ENCODE measurements around the gene CX3CR1.

CX3CR1 gene

DNA sequence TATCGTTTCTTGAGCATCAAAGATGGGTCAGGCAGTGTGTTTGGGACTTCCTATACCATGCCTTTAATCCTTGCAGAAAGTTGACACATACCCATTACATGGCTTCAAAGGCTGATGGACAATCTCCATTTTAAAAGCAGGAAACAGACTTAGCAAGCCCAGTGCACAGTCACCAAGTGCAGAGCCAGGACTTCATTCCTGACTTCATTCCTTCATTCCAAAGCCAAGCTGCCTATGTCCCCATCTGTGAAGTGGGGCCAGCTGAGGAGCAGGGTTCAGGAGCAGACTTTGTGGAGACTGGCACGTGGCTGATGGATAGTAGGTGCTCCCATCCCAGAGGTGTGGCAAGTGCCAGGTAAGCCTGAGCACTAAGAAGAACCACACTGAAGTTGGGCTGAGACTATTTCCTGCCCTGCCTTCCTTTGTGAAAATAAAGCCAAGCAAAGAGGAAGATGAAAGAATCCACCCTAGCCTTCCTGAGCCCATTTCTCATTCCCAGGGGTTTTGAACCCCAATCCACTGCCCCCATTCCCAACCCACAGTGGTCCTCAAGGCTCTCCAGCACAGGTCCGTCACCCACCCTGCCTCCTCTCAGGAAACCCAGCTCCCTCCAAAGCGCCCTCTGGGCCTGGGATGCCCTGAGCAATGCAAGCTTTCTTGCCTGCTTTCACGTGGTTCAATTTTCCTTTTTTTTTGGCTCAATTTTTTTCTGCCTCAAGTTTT lies 1.8 kb downstream of the CX3CR1 start:
- TF ChIP-seq, protein P1, sequence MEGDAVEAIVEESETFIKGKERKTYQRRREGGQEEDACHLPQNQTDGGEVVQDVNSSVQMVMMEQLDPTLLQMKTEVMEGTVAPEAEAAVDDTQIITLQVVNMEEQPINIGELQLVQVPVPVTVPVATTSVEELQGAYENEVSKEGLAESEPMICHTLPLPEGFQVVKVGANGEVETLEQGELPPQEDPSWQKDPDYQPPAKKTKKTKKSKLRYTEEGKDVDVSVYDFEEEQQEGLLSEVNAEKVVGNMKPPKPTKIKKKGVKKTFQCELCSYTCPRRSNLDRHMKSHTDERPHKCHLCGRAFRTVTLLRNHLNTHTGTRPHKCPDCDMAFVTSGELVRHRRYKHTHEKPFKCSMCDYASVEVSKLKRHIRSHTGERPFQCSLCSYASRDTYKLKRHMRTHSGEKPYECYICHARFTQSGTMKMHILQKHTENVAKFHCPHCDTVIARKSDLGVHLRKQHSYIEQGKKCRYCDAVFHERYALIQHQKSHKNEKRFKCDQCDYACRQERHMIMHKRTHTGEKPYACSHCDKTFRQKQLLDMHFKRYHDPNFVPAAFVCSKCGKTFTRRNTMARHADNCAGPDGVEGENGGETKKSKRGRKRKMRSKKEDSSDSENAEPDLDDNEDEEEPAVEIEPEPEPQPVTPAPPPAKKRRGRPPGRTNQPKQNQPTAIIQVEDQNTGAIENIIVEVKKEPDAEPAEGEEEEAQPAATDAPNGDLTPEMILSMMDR (IDR thresholded peaks at IDR 0.05; ENCODE audit: control insufficient read depth, insufficient read depth, low read depth, low read length, missing control alignments): no peak
- no peak overlapping the region for H3K4me3 ChIP-seq (ENCODE audit: control insufficient read depth, low read depth, low read length)
- no peak for DNase-seq (ENCODE audit: low read depth)

DNA sequence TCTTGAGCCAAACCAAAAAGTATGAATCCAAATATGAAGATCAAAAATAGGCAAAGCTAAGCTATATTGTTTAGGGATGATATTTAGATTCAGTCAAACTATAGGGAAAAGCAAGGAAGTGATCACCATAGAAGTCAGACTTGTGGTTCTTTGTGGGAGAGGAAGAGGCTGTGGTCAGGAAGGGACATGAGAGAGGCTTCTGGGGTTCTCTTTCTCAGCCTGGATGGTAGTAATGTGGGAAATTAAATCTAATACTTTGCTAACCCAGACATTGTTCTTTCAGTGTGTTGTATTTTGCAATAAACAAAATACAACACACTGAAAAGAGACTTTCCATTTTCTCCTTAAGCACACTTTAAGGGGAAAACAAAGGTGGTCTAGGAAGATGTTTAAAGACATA lies 3.1 kb downstream of the CX3CR1 start:
- TF ChIP-seq, protein P1 (IDR thresholded peaks at IDR 0.05; ENCODE audit: control insufficient read depth, insufficient read depth, low read depth, low read length, missing control alignments): no peak
- DNase-seq (ENCODE audit: low read depth): no peak
- no peak overlapping the region for H3K4me3 ChIP-seq (ENCODE audit: control insufficient read depth, low read depth, low read length)

DNA sequence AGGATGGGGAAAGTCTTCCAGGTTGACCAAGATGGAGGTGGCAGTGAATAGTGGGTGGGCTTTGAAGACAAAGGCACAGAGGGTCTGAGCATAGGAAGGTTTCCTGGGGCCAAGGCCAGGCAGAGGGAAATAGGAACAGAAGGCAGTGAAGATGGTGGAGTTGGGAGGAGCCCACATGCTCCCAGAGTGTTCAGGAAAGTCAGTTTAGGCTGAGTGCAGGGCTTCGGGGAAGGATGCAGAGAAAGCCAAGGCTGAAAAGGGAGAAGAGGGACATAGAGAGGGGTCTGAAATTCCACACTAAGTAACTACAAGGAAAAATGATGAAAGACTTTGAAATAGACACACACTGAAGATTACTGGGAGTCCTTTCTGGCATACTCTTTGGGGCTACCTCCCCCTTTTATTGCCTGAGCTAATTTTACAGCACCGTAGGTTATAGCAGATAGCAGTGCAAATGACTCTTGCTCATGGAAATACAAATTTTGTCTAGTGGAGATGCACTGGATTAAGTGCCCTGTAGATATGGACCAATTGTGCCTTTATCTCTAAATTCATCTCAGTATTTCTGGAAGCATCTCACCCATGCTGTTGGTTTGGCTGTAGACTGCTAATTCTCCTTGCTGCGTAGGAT lies 3.8 kb downstream of the CX3CR1 start:
- DNase-seq (ENCODE audit: low read depth): no peak
- no peak overlapping the region for H3K4me3 ChIP-seq (ENCODE audit: control insufficient read depth, low read depth, low read length)
- TF ChIP-seq, protein P1 (IDR thresholded peaks at IDR 0.05; ENCODE audit: control insufficient read depth, insufficient read depth, low read depth, low read length, missing control alignments): no peak

DNA sequence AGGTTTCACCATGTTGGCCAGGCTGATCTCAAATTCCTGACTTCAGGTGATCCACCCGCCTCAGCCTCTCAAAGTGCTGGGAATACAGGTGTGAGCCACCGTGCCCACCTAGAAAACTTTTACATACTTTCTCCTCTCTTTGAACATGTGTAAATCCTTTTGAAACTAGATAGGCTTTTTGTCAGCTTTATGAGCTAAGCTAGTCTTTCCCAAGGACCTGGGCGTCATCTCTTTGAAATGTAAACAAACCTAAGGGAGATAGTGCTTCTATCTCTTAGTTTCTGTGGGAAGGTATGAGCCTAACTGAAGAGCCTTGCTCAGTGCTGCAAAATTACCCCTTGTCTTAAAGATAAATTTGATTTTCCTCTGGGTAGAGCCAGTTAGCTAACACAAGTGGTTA lies 4.8 kb downstream of the CX3CR1 start:
- DNase-seq (ENCODE audit: low read depth): no peak
- TF ChIP-seq, protein P1 (IDR thresholded peaks at IDR 0.05; ENCODE audit: control insufficient read depth, insufficient read depth, low read depth, low read length, missing control alignments): no peak
- no peak overlapping the region for H3K4me3 ChIP-seq (ENCODE audit: control insufficient read depth, low read depth, low read length)

DNA sequence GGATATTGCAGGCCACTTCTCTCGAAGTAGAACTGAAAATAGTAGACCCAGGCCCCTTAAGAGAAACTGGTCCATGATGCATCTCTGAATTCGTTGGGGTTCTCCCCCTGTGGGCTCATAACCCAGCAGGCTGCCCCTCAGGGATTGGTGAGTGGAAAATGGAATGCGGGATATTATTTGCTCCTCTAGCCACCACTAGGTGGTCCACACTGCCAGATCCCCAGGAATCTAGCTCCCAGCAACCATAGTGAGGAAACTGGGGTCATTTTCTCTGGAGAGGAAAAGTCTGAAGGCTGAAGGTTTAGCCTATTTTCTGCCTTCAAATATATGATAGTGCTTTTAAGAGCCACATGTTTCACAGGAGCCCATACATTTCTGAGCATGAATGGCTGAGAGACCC lies 6.7 kb downstream of the CX3CR1 start:
- TF ChIP-seq, protein P1 (IDR thresholded peaks at IDR 0.05; ENCODE audit: control insufficient read depth, insufficient read depth, low read depth, low read length, missing control alignments): no peak
- H3K4me3 ChIP-seq (ENCODE audit: control insufficient read depth, low read depth, low read length): no peak overlapping the region
- no peak for DNase-seq (ENCODE audit: low read depth)

DNA sequence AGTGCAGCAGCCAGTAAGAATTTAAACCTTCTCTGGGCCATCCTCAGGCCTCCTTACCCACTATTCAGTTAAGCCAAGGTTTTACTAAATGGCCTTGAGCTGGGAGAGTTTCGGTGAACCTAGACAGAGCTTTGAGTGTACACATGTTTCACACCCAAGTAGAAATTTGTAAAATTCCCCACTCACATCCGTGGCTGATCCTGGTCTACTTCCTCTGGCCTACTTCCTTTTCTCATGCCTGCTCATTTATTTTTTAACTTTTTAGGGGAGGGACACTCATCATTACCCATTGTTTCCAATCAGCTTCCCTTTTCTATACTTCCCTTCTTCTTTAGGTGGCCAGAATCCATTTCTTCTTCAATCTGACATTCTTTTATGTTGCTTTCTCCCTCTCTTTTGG lies 7.6 kb downstream of the CX3CR1 start:
- TF ChIP-seq, protein P1 (IDR thresholded peaks at IDR 0.05; ENCODE audit: control insufficient read depth, insufficient read depth, low read depth, low read length, missing control alignments): no peak
- no peak overlapping the region for H3K4me3 ChIP-seq (ENCODE audit: control insufficient read depth, low read depth, low read length)
- DNase-seq (ENCODE audit: low read depth): no peak
